ENCODE results near the gene CRELD1.

DNA sequence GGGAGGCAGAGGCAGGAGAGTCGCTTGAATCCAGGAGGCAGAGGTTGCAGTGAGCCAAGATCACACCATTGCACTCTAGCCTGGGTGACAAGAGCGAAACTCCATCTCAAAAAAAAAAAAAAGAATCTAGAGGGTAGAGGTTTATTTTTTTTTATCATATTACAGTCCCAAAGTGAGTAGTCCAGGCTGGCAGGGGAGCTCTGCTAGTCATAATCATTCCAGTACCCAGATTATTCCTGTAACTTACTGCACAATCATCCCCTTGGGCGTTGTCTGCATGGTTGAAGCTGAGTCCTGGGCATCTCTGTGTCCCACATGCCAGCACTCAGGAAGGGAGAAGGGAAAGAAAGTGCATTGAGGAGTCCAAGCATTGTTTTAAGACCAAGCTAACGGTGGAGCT lies 8.5 kb downstream of the CRELD1 start:
- TF ChIP-seq REST (IDR thresholded peaks at IDR 0.05) (no peak), RAD21 (IDR thresholded peaks at IDR 0.05) (no peak)
- TF ChIP-seq, protein P1, sequence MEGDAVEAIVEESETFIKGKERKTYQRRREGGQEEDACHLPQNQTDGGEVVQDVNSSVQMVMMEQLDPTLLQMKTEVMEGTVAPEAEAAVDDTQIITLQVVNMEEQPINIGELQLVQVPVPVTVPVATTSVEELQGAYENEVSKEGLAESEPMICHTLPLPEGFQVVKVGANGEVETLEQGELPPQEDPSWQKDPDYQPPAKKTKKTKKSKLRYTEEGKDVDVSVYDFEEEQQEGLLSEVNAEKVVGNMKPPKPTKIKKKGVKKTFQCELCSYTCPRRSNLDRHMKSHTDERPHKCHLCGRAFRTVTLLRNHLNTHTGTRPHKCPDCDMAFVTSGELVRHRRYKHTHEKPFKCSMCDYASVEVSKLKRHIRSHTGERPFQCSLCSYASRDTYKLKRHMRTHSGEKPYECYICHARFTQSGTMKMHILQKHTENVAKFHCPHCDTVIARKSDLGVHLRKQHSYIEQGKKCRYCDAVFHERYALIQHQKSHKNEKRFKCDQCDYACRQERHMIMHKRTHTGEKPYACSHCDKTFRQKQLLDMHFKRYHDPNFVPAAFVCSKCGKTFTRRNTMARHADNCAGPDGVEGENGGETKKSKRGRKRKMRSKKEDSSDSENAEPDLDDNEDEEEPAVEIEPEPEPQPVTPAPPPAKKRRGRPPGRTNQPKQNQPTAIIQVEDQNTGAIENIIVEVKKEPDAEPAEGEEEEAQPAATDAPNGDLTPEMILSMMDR (IDR thresholded peaks at IDR 0.05; ENCODE audit: low read depth, low read length, missing input control): no peak

Measured in liver (tissue), 3 donors.